ENCODE data around the gene SYNDIG1L.

SYNDIG1L gene

DNA sequence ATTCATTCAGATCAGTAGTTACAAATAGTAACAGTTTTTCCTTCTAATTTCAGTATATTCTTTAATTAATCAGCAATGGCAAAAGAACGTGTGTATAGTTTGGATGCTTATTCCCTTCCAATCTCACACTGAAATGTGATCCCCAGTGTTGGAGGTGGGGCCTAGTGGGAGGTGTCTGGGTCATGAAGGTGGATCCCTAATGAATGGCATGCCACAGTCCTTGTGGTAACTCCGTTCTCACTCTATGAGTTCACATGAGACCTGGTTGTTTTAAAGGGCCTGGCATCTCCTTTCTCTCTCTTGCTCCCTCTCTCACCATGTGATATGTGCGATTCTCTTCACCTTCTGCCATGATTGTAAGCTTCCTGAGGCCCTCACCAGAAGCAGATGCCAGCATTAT is 18.9 kb upstream of the SYNDIG1L start:
- ATAC-seq (ENCODE audit: low read depth), result peak; percentile 86
- H3K27ac ChIP-seq (ENCODE audit: poor library complexity, severe bottlenecking), result no peak overlapping the region
- DNase-seq (ENCODE audit: low spot score), result peak; percentile 7
- no peaks in the 10 kb centered on the region for H3K4me1 ChIP-seq (ENCODE audit: insufficient read depth, poor library complexity, severe bottlenecking)
- no peaks in the 10 kb centered on the region for H3K9me3 ChIP-seq (ENCODE audit: severe bottlenecking)
- H3K27me3 ChIP-seq (ENCODE audit: insufficient read depth, poor library complexity, severe bottlenecking), result peaks cover 11% of the 10 kb centered on the region
- TF ChIP-seq, protein P1, sequence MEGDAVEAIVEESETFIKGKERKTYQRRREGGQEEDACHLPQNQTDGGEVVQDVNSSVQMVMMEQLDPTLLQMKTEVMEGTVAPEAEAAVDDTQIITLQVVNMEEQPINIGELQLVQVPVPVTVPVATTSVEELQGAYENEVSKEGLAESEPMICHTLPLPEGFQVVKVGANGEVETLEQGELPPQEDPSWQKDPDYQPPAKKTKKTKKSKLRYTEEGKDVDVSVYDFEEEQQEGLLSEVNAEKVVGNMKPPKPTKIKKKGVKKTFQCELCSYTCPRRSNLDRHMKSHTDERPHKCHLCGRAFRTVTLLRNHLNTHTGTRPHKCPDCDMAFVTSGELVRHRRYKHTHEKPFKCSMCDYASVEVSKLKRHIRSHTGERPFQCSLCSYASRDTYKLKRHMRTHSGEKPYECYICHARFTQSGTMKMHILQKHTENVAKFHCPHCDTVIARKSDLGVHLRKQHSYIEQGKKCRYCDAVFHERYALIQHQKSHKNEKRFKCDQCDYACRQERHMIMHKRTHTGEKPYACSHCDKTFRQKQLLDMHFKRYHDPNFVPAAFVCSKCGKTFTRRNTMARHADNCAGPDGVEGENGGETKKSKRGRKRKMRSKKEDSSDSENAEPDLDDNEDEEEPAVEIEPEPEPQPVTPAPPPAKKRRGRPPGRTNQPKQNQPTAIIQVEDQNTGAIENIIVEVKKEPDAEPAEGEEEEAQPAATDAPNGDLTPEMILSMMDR (IDR thresholded peaks at IDR 0.05; ENCODE audit: poor library complexity, severe bottlenecking), result no peak
- H3K4me3 ChIP-seq (ENCODE audit: severe bottlenecking), result no peak overlapping the region
- no peaks in the 10 kb centered on the region for H3K36me3 ChIP-seq (ENCODE audit: low read depth)

DNA sequence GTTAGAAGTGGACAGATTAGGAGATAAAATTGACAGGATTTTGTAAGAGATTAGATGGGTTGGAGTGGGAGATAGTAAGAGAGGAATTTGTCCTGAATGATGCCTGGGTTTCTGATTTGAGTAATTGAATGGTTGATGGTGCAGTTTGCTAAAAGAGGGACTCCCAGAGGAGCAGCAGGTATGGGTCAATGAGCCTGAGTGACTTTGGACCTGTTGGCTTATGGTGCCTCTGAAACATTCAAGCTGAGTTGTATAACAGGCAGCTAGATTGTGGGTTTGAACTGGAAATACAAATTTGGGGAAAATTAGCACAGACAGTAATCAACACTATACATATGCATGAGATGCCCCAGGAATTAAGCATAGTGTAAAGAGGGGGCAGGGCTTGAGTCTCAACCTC is 16.7 kb upstream of the SYNDIG1L start:
- Histone ChIP-seq H3K4me1 (ENCODE audit: insufficient read depth, poor library complexity, severe bottlenecking) (no peaks in the 10 kb centered on the region), H3K4me3 (ENCODE audit: severe bottlenecking) (no peak overlapping the region), H3K9me3 (ENCODE audit: severe bottlenecking) (no peaks in the 10 kb centered on the region), H3K27me3 (ENCODE audit: insufficient read depth, poor library complexity, severe bottlenecking) (peaks cover 4% of the 10 kb centered on the region), H3K36me3 (ENCODE audit: low read depth) (no peaks in the 10 kb centered on the region), H3K27ac (ENCODE audit: poor library complexity, severe bottlenecking) (no peak overlapping the region)
- TF ChIP-seq, protein P1 (IDR thresholded peaks at IDR 0.05; ENCODE audit: poor library complexity, severe bottlenecking), result no peak
- DNase-seq (ENCODE audit: low spot score), result no peak
- no peak for ATAC-seq (ENCODE audit: low read depth)

DNA sequence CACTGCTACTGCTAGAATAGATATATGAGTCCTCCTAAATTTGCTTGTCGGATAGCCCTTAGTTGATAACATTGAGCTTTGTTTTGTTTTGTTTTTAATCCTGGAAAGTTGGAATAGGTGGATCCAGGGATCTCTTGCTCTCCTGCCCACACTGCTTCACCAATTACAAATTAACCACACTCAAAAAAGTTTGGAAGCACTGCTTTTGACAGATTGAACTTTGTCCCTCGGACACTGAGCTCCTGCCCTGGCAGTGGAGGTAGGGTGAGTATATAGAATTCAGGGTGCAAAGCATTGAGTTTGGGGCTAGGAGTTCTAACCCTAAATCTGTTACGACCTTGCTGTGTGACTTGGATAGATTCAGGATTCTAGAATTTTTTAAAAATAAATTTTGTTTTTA is 15.1 kb upstream of the SYNDIG1L start:
- ATAC-seq (ENCODE audit: low read depth) (no peak), DNase-seq (ENCODE audit: low spot score) (no peak)
- H3K4me3 ChIP-seq (ENCODE audit: severe bottlenecking), result no peak overlapping the region
- H3K9me3 ChIP-seq (ENCODE audit: severe bottlenecking), result no peaks in the 10 kb centered on the region
- H3K27ac ChIP-seq (ENCODE audit: poor library complexity, severe bottlenecking), result no peak overlapping the region
- no peaks in the 10 kb centered on the region for H3K36me3 ChIP-seq (ENCODE audit: low read depth)
- no peaks in the 10 kb centered on the region for H3K4me1 ChIP-seq (ENCODE audit: insufficient read depth, poor library complexity, severe bottlenecking)
- peaks cover 11% of the 10 kb centered on the region for H3K27me3 ChIP-seq (ENCODE audit: insufficient read depth, poor library complexity, severe bottlenecking)
- TF ChIP-seq, protein P1 (IDR thresholded peaks at IDR 0.05; ENCODE audit: poor library complexity, severe bottlenecking), result no peak

DNA sequence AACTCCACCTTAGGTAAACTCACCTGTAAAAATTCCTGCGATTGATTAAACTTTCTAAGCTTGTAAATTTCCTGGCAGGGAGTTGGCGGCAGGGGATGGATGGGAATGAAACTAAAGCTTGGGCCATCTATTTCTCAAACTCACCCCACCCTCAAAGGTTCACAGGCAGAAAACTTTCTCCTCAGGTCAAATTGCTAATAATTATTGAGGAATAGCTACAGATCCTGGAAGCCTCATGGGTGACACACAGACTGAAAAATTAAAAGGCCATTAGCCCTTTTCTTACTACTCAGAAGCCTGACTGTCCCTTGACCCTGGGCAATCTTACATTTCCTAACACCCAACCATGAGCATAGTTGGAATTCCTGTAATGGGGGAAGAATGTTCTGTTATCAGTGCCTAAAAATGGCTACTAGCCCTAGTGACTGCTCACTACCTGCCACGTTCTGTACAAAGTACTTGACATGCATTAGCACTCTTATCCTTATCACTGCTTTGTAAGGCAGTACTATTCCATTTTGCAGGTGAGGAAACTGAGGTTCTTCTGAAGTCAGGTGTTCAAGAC is 12.4 kb upstream of the SYNDIG1L start:
- peaks cover 15% of the 10 kb centered on the region for H3K27me3 ChIP-seq (ENCODE audit: insufficient read depth, poor library complexity, severe bottlenecking)
- TF ChIP-seq, protein P1 (IDR thresholded peaks at IDR 0.05; ENCODE audit: poor library complexity, severe bottlenecking), result no peak
- ATAC-seq (ENCODE audit: low read depth), result no peak

DNA sequence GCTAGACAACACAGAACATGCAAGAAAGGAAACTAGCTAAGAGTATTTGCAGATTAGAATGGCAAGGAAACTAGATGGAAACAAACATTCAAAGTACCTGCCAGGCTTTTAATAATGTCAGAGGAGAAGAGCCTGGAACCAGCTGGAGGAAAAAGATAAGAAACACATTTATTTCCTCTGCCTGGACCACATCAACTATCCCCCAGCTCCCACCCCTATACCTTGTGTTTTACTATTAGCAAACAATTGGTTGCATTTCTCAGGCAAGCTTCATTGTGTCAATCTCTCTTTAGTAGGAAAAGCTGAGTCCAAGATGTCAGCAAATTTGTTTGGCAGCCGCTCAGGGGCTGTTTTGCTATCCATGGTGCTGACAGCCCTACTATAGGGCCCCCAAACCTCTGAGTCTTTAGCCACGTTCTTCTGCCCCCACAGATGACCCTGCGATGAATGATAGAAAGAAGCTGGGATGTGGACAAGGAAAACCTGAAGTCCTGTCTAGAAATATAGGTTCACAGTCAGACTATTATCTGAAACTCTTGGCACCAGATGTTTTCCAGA is 11.6 kb upstream of the SYNDIG1L start:
- Histone ChIP-seq H3K4me1 (ENCODE audit: insufficient read depth, poor library complexity, severe bottlenecking) (no peaks in the 10 kb centered on the region), H3K9me3 (ENCODE audit: severe bottlenecking) (no peaks in the 10 kb centered on the region), H3K36me3 (ENCODE audit: low read depth) (no peaks in the 10 kb centered on the region), H3K4me3 (ENCODE audit: severe bottlenecking) (no peak overlapping the region), H3K27me3 (ENCODE audit: insufficient read depth, poor library complexity, severe bottlenecking) (peaks cover 21% of the 10 kb centered on the region), H3K27ac (ENCODE audit: poor library complexity, severe bottlenecking) (no peak overlapping the region)
- ATAC-seq (ENCODE audit: low read depth) (no peak), DNase-seq (ENCODE audit: low spot score) (no peak)
- TF ChIP-seq, protein P1 (IDR thresholded peaks at IDR 0.05; ENCODE audit: poor library complexity, severe bottlenecking), result no peak

More for the DNA sequence above, 12.4 kb upstream of the SYNDIG1L start:
- no peak overlapping the region for H3K27ac ChIP-seq (ENCODE audit: poor library complexity, severe bottlenecking)
- no peak for DNase-seq (ENCODE audit: low spot score)
- no peaks in the 10 kb centered on the region for H3K36me3 ChIP-seq (ENCODE audit: low read depth)
- no peaks in the 10 kb centered on the region for H3K4me1 ChIP-seq (ENCODE audit: insufficient read depth, poor library complexity, severe bottlenecking)
- H3K9me3 ChIP-seq (ENCODE audit: severe bottlenecking), result no peaks in the 10 kb centered on the region
- no peak overlapping the region for H3K4me3 ChIP-seq (ENCODE audit: severe bottlenecking)

Data from RWPE2 (cell line).